GM19463 (cell line): ENCODE results near the gene TNFSF4.

ENCODE experiments used
- ATAC-seq: cut with Tn5 transposase; IDR thresholded peaks from one replicate; pipeline ENCODE4 v1.9.1; 2021; ENCODE audit warnings: mild to moderate bottlenecking, moderate library complexity; ENCODE audit not compliant: unreplicated experiment

The TNFSF4 gene

GRCh38 chr1:173212952-173213491 lies 5.9 kb upstream of the TNFSF4 start:
- peak; percentile 93 for ATAC-seq

GRCh38 chr1:173210716-173211231 lies 3.6 kb upstream of the TNFSF4 start:
- no peak for ATAC-seq

- ATAC-seq = no peak
These were observed 3.2 kb upstream of the TNFSF4 start for GRCh38 chr1:173210283-173210682.

DNA sequence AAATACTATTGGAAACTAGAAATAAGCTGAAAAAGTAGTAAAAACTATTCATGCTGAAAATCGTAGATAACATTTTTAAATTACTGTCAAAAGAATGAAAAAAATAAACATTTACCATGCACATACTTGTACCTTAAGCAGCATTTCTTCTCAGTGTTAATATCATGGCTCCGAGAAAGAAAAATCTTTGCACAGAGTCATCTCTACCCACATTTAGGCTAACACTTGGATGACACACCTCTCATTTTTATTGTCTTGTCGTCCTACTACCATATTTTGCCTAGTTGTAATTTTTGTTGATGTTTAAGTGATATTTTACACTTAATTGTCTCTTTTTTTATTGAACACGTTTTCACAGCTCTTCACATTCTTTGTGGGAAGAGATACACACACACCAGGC lies 1.7 kb upstream of the TNFSF4 start:
- ATAC-seq = no peak

- ATAC-seq = no peak
These were observed 1.0 kb upstream of the TNFSF4 start for GRCh38 chr1:173208146-173208545.

DNA sequence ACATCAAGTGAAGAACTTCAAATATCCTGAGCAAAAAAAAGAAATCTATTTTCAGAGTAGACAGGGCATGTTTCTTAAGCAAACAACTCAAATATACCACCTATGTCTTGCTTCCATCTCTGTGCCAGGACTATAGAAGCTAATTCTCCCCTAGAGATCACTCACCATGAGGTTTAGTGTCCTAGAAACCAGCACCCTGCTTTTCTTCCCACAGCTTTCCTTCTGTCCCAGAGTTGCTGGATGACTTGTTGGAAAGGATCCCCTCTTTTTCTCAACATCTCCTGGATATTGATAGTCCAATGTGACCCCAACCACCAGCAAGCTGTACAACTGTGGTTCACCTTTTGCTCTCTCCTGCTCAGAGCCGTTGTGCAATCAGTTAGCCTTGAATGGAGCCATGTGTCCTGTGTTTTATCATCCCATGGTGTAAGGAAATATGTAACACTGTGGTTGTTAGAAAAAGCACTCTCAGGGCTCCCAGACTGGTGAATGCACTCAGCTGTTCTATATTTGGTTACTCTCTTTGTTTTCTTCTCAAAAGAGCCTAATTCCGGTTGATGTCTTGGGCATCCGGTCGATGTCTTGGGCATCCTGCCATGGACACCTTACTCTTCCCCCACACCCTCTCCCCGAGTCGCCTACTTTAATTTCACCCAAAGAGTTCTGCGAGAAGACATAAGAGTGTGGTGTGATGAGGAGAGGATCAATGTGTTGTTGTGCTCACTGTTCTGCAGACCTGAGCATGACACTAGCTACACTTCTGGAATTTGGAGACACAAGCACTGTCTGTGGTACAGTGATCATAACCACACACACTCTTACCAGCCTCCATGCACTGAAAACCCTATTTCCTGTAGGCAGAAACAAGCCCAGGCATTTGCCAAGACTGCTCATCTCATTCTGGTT lies 1.7 kb downstream of the TNFSF4 start:
- peak; percentile 45 for ATAC-seq

DNA sequence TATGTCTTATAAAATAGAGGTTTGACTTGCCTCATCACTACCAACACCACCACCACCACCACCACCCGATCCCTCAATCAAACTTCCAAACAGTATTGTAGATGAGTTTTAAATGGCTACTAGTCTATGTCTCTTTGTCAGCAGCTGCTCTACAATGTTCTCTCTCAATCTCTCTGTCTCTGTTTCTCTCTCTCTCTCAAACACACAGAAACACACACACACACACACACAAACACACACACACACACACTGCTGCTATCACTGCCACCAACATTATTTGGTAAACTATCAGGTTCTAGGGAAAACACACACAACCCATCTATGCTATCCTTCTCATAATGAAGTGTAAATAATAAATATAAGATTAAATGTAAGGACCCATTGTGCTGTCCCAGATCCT lies 2.4 kb downstream of the TNFSF4 start:
- no peak for ATAC-seq

DNA sequence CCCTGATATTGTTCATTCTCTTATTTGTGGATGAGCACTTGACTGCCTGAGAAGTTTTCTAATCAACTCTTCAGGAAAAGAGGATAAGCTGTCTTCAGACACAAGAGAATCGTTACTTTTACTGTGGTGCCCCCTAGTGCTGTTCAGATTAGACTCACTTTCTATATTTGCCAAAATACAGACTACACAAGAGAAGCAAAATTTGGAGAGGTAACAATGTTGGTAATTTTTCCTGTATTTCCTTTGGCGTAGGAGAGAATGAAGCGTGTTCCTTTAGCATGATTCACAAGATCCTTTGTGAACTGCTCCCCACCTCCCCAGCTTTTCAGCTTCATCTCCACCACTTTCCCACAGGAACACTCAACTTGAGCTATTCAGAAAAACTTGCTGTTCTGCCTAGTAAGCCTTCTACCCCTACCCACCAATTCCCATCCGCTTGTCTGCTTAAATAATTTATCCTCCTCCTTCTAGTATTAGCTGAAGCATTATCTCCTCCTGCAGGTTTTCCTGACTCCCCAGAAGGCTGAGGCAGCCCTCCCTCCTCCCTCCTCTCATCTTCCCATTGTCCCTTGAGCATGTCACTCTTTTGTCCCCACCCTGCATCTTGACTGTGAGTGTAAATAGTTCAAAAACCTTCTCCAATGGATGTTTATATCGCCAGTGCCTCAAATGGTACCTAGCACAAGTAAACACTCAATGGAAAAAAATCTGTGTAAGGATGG lies 4.5 kb downstream of the TNFSF4 start:
- no peak for ATAC-seq

- ATAC-seq = no peak
These were observed 5.2 kb downstream of the TNFSF4 start for GRCh38 chr1:173201969-173202368.

DNA sequence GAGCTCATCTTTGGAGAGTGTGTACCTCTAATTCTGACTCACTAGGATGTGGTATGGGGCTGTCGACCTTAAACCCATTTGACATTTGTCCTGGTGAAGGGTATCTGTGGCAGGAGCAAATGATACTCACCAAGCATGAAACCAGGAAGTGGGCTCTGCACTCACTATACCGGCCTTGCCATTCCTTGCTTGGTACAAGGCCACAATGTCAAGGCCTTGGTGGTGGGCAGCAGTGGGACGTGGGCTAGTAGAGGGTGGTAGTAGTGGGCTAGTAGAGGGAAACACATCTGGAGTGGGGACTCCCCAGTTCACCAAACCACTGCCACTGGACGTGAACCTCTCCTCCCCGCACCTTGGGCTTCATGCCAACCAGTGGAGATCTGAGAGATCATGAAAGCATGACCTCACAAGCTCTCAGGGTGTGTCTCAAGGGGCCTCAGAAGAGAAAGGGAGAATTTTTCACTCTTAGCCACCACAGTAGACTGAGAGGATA lies 11.5 kb downstream of the TNFSF4 start:
- peak; percentile 92 for ATAC-seq

DNA sequence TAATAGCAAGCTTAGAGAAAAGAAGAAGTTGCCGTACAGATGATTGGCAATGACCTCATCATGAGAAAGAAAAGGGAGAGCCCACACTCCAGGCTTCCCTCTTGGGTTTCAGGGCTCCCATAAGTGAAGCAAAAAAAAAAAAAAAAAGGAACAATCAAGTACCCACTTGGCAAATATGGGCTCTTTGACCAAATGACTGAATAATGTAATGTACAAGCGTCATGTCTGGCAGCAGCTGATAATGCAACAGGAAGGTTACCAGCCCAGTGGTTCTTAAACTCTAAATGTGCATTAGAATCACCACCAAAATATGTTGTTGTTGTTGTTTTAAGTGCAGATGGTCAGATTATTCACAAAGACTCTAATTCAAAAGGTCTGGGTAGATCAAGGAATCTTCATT lies 13.5 kb downstream of the TNFSF4 start:
- ATAC-seq = no peak

GRCh38 chr1:173191011-173191705 lies 16.0 kb downstream of the TNFSF4 start:
- ATAC-seq = no peak

DNA sequence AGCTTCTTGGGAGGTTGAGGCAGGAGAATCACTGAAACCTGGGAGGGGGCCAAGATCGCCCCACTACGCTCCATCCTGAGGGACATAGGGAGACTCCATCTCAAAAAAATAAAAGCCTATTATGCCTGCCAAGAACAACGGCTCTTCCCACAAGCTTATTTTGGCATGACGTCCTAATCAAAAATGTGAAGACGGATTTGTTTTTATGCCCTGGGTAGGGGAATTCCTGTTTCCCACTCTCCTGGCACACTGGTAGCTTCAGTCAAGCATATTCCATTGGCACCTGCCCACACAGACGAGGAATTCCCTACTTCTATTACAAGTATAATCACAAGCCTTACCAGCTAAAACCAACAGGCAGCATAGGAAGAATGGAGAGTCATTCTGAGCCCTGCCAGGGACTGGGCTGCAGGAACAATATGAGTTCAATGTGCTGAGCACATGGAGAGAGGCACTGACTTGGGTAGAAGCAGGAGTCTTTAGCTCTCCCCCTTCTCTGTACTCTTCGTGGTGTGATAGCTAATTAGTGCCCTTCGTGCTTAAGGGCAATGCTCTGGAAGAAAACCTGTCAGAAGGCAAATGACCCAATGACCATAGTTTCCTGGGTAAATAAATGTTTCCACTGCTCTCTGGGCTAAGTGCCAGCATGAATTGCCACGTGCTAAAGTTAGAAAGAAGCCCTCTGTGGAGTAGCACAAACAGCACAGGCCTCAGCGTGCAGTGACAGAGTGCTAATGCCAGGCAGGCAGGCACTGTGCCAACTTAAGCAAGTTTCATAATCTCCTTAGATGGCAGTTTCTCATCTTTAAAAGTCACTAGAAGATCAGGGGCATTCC lies 16.8 kb downstream of the TNFSF4 start:
- ATAC-seq = peak; percentile 50

DNA sequence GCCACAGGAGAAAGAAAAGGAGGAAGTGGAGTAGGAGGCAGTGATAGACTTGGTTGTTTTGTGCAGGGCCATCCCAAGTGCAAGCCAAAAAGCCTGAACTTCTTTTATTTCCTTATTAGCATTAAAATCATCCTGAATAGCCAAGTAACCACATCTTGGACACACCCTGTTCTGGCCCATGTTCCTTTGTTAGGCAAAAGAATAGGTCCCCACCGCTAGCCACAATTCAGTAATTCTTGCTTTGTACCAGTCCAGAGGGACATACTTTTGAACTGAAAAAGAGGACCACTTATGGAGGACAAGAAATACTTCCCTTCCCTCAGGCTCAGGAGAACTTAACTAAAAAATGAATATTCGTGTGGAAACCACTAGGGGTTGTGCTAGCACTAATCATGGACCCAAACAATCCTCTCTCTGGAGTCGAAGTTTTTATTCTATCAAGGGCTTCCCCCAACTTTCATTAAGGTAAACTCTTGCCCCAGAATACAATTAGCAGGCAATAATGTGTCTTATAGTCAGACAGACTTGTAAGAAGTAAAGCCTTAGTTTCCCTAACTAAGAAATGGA lies 19.4 kb downstream of the TNFSF4 start:
- no peak for ATAC-seq

DNA sequence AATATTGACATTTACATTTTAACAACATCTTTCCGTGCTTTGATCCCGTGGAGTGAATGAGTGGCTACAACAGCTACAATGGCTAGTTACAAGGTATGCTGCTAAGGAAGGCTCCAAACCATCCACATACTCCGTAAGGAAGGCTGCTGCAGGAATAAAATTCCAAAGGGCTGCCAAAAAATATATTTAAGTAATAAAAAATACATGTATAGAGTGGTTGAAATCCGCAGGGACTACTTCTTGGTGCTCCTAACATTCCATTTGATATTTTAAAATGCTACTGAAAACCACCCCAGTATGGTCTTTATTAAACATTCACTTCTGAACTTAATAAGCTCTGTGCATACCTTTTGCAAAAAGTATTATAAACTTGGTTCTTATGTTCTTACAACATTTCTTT lies 25.3 kb downstream of the TNFSF4 start:
- ATAC-seq = no peak

DNA sequence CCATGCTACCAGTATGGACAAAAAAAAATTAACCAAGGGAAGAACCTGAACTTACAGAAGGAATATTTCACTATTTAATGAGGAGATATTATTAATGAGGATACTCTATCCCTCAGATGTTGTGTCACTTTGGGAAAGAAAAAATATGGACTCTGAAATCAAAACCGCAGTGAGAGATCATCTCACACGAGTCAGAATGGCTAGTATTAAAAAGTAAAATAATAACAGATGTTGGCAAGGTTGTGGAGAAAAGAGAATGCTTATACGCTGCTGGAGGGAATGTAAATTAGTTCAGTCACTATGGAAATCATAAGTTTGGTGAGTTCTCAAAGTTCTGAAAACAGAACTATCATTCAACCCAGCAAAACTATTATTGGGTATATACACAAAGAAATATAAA lies 30.9 kb downstream of the TNFSF4 start:
- ATAC-seq = no peak

DNA sequence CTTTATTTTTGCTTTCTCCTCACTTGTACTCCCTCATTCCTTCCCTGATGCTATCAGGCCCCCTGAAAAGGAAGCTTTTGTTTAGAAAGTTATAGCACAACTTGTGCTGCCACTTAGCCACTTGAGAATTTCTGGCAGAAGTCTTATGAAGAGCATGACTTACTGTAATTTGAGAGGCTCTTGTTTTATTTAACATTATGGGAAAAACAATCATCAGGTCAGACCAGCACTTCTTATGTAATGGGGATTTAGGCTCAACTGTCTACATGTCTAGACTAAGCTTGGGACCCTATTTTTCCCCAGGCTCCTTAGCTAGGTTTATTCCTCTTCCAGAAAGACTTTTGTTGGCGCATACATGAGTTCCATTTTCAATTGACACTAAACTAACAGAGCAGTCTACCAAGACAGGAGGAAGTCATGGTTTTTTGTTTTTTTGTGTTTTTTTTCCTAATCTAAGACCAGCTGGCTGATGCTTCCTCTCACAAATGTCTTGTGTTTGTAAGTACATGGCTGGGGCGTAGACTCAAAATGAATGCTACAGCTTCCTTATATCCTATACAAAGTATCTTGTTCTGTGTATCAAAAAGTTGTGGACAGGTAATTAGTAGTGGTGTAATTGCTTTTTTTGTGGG lies 31.5 kb downstream of the TNFSF4 start:
- ATAC-seq = no peak

GRCh38 chr1:173173388-173173787 lies 33.7 kb downstream of the TNFSF4 start:
- no peak for ATAC-seq

DNA sequence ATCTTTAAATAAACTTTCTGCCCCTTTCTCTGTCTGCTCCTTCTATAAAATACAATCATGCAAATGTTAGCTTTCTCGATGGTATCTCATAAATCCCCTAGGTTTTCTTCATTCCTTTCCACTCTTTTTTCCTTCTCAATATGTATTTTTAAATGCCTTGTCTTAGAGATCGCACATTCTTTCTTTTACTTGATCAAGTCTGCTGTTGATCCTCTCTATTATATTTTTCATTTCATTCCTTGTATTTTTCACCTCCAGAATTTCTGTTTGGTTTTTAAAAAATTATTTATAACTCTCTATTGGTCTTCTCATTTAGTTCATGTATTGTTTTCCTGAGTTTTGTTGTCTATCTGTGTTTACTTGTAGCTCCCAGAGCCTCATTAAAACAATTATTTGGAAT lies 36.0 kb downstream of the TNFSF4 start:
- ATAC-seq = no peak
